ENCODE results near the gene SHISA2.
A peak's percentile ranks its signal among the peaks of the same experiment; 100 is the strongest.
"Not testable (repeated sequence)": the region's sequence is repeated elsewhere in the genome, so short reads cannot be mapped to it uniquely, and the experiment has no call there.

Gene SHISA2

GRCh38 chr13:26051657-26052311, at the start of gene SHISA2:
TSS of gene SHISA2 (minus strand) at chr13:26052016. CDS start at chr13:26050975, 1,041 bp downstream.
- DNase-seq: peak; percentile 93

DNA sequence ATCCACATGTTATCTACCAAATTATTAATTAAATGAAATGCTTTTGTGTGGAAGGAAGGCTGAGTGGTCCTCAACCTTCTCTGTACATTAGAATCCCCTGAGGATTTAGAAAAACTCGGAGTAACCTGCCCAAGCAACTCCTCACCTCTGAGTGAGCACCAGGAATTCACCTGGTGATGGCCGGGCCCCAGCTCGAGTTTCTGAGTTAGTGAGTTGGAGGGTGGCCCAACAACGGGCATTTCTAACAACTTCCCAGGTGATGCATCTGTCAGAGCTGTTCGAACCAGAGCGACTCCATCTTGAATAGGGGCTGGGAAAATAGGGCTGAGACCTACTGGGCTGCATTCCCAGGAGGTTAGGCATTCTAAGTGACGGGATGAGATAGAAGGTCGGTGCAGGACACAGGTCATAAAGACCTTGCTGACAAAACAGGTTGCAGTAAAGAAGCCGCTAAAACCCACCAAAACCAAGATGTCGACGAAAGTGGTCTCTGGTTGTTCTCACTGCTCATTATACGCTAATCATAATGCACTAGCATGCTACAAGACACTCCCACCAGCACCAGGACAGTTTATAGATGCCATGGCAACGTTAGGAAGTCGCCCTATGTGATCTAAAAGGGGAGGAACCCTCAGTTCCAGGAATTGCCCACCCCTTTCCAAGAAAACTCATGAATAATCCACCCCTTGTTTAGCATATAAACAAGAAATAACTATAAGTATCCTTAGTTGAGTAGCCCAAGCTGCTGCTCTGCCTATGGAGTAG, 44.2 kb upstream of the SHISA2 start:
- DNase-seq: no peak

DNA sequence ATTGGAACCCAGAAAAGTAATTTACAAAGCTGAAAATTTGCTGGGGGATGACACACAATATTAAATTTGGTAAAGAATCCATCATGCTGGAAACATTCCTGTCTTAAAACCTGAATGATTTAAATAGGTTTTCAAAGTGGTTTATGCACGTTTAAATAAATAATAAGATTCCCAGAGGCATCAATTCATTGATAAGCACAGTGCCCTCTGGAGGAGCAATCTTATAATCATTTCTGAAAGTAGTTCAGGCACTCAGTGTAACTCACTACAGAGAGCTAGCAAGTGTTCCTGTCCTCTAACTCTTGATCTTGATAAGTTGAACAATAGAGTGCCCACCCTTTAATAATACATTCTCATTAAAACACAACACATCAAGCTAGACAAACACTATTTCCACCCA, 43.5 kb upstream of the SHISA2 start:
- no peak for DNase-seq

GRCh38 chr13:26076821-26077220, 25.0 kb upstream of the SHISA2 start:
- not testable (repeated sequence) for DNase-seq

- peak; percentile 27 for DNase-seq
Measured at GRCh38 chr13:26075498-26075897, 23.7 kb upstream of the SHISA2 start.

- DNase-seq: no peak
Measured at GRCh38 chr13:26074706-26075105, 22.9 kb upstream of the SHISA2 start.

GRCh38 chr13:26072335-26072734, 20.5 kb upstream of the SHISA2 start:
- DNase-seq: peak; percentile 27

- no peak for DNase-seq
Measured at GRCh38 chr13:26071691-26072090, 19.9 kb upstream of the SHISA2 start.

DNA sequence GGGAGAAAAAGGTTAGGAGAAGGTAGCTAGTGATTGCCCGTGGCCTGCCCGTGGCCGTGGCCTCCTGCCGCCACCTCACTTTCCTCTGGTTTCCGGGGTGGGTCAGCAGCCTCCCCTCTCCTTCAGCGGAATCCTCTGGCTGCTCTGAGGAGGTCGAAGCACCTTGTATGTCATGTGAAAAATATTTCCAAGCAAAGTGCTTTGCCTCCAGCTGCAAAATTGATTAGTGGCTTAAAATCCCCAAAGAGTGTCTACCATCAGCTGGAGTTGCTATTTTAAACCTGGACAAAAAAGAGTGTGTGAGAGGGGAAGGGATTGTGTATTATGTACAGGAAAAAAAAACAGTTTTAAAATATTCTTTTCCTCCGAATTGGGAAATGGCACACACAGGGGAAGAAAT, 17.8 kb upstream of the SHISA2 start:
- not testable (repeated sequence) for DNase-seq

DNA sequence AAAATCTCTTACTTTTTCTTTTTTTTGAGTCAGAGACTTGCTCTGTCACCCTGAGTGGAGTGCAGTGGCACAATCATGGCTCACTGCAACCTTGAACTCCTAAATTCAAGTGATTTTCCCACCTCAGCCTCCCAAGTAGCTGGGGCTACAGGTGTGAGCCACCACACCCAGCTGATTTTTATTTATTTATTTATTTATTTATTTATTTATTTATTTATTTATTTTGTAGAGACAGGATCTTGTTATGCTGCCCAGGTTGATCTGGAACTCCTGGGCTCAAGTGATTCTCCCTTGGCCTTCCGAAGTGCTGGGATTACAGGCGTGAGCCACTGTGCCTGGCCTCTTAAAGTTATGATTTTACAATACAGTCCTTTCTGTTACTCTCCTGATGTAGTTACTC, 16.6 kb upstream of the SHISA2 start:
- not testable (repeated sequence) for DNase-seq

- no peak for DNase-seq
Measured at GRCh38 chr13:26067601-26068000, 15.8 kb upstream of the SHISA2 start.

- DNase-seq: not testable (repeated sequence)
Measured at GRCh38 chr13:26066492-26066891, 14.7 kb upstream of the SHISA2 start.

- peak; percentile 70 for DNase-seq
Measured at GRCh38 chr13:26062853-26063444, 11.1 kb upstream of the SHISA2 start.

- no peak for DNase-seq
Measured at GRCh38 chr13:26061947-26062346, 10.1 kb upstream of the SHISA2 start.

- DNase-seq: no peak
Measured at GRCh38 chr13:26061256-26061655, 9.4 kb upstream of the SHISA2 start.

- no peak for DNase-seq
Measured at GRCh38 chr13:26060357-26060756, 8.5 kb upstream of the SHISA2 start.

GRCh38 chr13:26058704-26059103, 6.9 kb upstream of the SHISA2 start:
- DNase-seq: no peak

DNA sequence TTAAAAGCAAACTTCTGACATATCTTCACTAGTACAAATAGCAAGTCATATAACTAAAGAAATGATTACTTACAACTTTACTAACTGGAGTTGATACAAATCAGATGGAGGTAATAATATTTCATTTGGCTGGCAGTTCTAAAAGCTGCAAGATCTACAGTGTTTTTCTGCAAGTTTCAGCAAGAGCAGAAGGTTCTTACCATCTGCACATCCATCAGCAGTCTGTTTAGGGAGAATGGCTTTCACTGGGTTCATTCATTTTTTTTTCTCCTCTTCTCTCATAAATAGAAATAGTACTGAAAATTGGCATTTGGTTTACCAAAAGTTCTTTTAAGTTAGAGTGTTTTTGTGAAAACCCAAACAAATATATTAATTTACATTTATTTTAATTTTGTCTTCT, 3.1 kb upstream of the SHISA2 start:
- DNase-seq: no peak

GRCh38 chr13:26053418-26053980, 1.7 kb upstream of the SHISA2 start:
- DNase-seq: no peak

GRCh38 chr13:26052337-26052736, 521 bp upstream of the SHISA2 start:
- no peak for DNase-seq

- DNase-seq: peak; percentile 90
Measured at GRCh38 chr13:26051231-26051656, 572 bp downstream of the SHISA2 start.

- DNase-seq: peak; percentile 91
Measured at GRCh38 chr13:26050568-26051230, 1.1 kb downstream of the SHISA2 start.

DNA sequence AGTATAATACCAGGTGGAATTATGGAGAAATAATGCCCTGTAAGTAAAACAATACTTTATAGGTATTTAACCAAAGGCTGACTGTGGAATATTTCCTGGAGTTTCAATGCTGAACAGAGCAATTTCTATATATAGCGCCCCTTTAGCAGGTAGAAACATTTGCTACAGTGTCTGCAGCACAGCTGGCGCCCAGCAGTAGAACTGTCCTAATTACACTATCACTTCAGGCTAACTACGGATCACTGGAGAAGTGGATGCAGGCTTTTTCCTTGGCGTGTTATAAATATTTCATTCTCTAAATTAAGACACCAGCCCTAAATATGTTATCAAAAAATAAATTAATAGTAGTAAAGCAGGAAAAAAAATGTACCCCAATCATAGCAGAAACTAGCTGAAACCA, 3.1 kb downstream of the SHISA2 start:
- DNase-seq: peak; percentile 54
